Lower lobe of right lung (tissue), 2 donors: ENCODE results near the gene C9orf85. TPM values are rescaled to one million over a fixed set of nuclear protein-coding genes. Genes with fewer than 3 reads are reported as not detected.

Experiments
- ATAC-seq, 2 donors: fragments of 200-7000 bp; cut with Tn5 transposase; one replicate each; pipeline ENCODE4 v1.9.1; 2020 to 2022; ENCODE audit warnings: mild to moderate bottlenecking in 2 of 2, moderate library complexity in 2 of 2
- DNase-seq: peaks from one replicate; pipeline ENCODE4 v3.0.0-alpha.2; 2020
- H3K27ac ChIP-seq: fragments of 200-600 bp; one replicate; pipeline ENCODE4 v1.8.0; 2022
- H3K27me3 ChIP-seq: fragments of 200-600 bp; one replicate; pipeline ENCODE4 v1.8.0; 2022; ENCODE audit warnings: low read depth
- H3K36me3 ChIP-seq: fragments of 200-600 bp; one replicate; pipeline ENCODE4 v1.8.0; 2022; ENCODE audit warnings: mild to moderate bottlenecking
- H3K4me1 ChIP-seq: fragments of 200-600 bp; one replicate; pipeline ENCODE4 v1.8.0; 2022
- H3K4me3 ChIP-seq: fragments of 200-600 bp; one replicate; pipeline ENCODE4 v1.8.0; 2022; ENCODE audit warnings: mild to moderate bottlenecking
- H3K9me3 ChIP-seq: fragments of 200-600 bp; one replicate; pipeline ENCODE4 v1.8.0; 2022
- CTCF ChIP-seq: fragments of 200-600 bp; IDR thresholded peaks from one replicate; pipeline ENCODE4 v1.8.0; 2022; ENCODE audit warnings: antibody characterized with exemption, mild to moderate bottlenecking
- intact Hi-C: fragments of 100-400 bp; cut with DNase I; formaldehyde crosslinking; loops from one replicate; pipeline ENCODE4 v1.11.0; 2022
- total RNA-seq: library from RNA; stranded (reverse); fragmentation: NEBNext Ultra II Directional; extraction: Animal tissue kit (Norgen Biotek cat#: 25700); gene quantifications from one replicate; pipeline ENCODE4 v1.2.1, GENCODE V29; 2021
- donor health status: DM: no; HTN: yes; CAD: no; lungs with severe emphysema.

The C9orf85 gene
- total RNA-seq, 1 donor from 2014 or later, result 11.1 TPM

- DNase-seq (no peak), ATAC-seq (no peak)
- H3K36me3 ChIP-seq, result peaks cover 6% of the 10 kb centered on the region
- peaks cover 14% of the 10 kb centered on the region for H3K9me3 ChIP-seq
- H3K27me3 ChIP-seq, result no peaks in the 10 kb centered on the region
- no peak overlapping the region for H3K27ac ChIP-seq
- no peaks in the 10 kb centered on the region for H3K4me1 ChIP-seq
- intact Hi-C loops, result no loop called here
- H3K4me3 ChIP-seq, result no peak overlapping the region
- TF ChIP-seq CTCF, result no peak
These were observed 54.0 kb downstream of the C9orf85 start for GRCh38 chr9:71965403-71965802.

GRCh38 chr9:71966601-71967000 is 55.2 kb downstream of the C9orf85 start:
- Histone ChIP-seq H3K9me3 (peaks cover 14% of the 10 kb centered on the region), H3K4me3 (no peak overlapping the region), H3K4me1 (no peaks in the 10 kb centered on the region), H3K27ac (no peak overlapping the region), H3K27me3 (no peaks in the 10 kb centered on the region), H3K36me3 (peaks cover 6% of the 10 kb centered on the region)
- no peak for DNase-seq
- no peak for ATAC-seq
- TF ChIP-seq CTCF, result no peak
- intact Hi-C loops, result no loop called here

- H3K27me3 ChIP-seq, result no peaks in the 10 kb centered on the region
- peaks cover 14% of the 10 kb centered on the region for H3K9me3 ChIP-seq
- H3K27ac ChIP-seq, result no peak overlapping the region
- intact Hi-C loops, result no loop called here
- H3K36me3 ChIP-seq, result peaks cover 19% of the 10 kb centered on the region
- ATAC-seq, result no peak
- no peaks in the 10 kb centered on the region for H3K4me1 ChIP-seq
- no peak overlapping the region for H3K4me3 ChIP-seq
- no peak for DNase-seq
- TF ChIP-seq CTCF, result no peak
These were observed 57.2 kb downstream of the C9orf85 start for GRCh38 chr9:71968541-71969090.

- H3K4me1 ChIP-seq, result no peaks in the 10 kb centered on the region
- H3K9me3 ChIP-seq, result no peaks in the 10 kb centered on the region
- no peak for TF ChIP-seq CTCF
- no peak overlapping the region for H3K4me3 ChIP-seq
- H3K27me3 ChIP-seq, result no peaks in the 10 kb centered on the region
- no peak for ATAC-seq
- H3K27ac ChIP-seq, result no peak overlapping the region
- DNase-seq, result no peak
- peaks cover 25% of the 10 kb centered on the region for H3K36me3 ChIP-seq
- intact Hi-C loops, result no loop called here
These were observed 64.4 kb downstream of the C9orf85 start for GRCh38 chr9:71975833-71976232.

- ATAC-seq (no peak), DNase-seq (no peak)
- Histone ChIP-seq H3K4me3 (no peak overlapping the region), H3K9me3 (no peaks in the 10 kb centered on the region), H3K27ac (no peak overlapping the region), H3K36me3 (peaks cover 25% of the 10 kb centered on the region), H3K27me3 (no peaks in the 10 kb centered on the region), H3K4me1 (no peaks in the 10 kb centered on the region)
- no peak for TF ChIP-seq CTCF
- intact Hi-C loops, result no loop called here
These were observed 65.6 kb downstream of the C9orf85 start for GRCh38 chr9:71977003-71977402.
